NB4 (cell line): Measurements from ENCODE around the gene CELSR1.
A peak's percentile ranks its signal among the peaks of the same experiment; 100 is the strongest.

Experiments used
- DNase-seq: peaks from one replicate; pipeline ENCODE4 v3.0.0; 2010; ENCODE audit warnings: low read depth
- H3K4me3 ChIP-seq: one replicate; pipeline ENCODE4 v1.5.1; 2011; ENCODE audit warnings: mild to moderate bottlenecking, low read depth, low read length, moderate library complexity
- CTCF ChIP-seq: IDR thresholded peaks from one replicate; pipeline ENCODE4 v1.5.1; 2012; ENCODE audit warnings: low read depth, low read length
- MAX ChIP-seq: IDR thresholded peaks from 2 replicates; pipeline ENCODE4 v1.6.1; 2011; ENCODE audit warnings: low read depth, low read length
- MYC ChIP-seq: IDR thresholded peaks from 2 replicates; pipeline ENCODE4 v1.6.1; 2011; ENCODE audit warnings: low read depth, low read length
- POLR2A ChIP-seq: IDR thresholded peaks from 2 replicates; pipeline ENCODE4 v1.6.1; 2011; ENCODE audit warnings: mild to moderate bottlenecking; ENCODE audit not compliant: insufficient read length; ENCODE audit errors: extremely low read depth

CELSR1 gene

GRCh38 chr22:46355369-46355995, 181.9 kb downstream of the CELSR1 start:
- DNase-seq: peak; percentile 71
- TF ChIP-seq CTCF: peak; percentile 73
- TF ChIP-seq POLR2A: no peak
- no peak overlapping the region for H3K4me3 ChIP-seq

- no peak for TF ChIP-seq CTCF
- no peak for TF ChIP-seq POLR2A
- TF ChIP-seq MYC: no peak
- no peak for TF ChIP-seq MAX
- no peak overlapping the region for H3K4me3 ChIP-seq
- no peak for DNase-seq
These were observed 182.5 kb downstream of the CELSR1 start for GRCh38 chr22:46354993-46355305.

- TF ChIP-seq CTCF (no peak), MYC (no peak), POLR2A (no peak), MAX (no peak)
- H3K4me3 ChIP-seq: no peak overlapping the region
- no peak for DNase-seq
These were observed 183.0 kb downstream of the CELSR1 start for GRCh38 chr22:46354176-46354992.

- TF ChIP-seq POLR2A (no peak), CTCF (no peak), MAX (no peak), MYC (no peak)
- no peak overlapping the region for H3K4me3 ChIP-seq
- no peak for DNase-seq
These were observed 183.8 kb downstream of the CELSR1 start for GRCh38 chr22:46353483-46354105.

GRCh38 chr22:46352691-46353386, 184.6 kb downstream of the CELSR1 start:
- no peak overlapping the region for H3K4me3 ChIP-seq
- peak; percentile 82 for DNase-seq
- TF ChIP-seq MAX (peak; percentile 99), MYC (peak; percentile 95), POLR2A (no peak)

- TF ChIP-seq POLR2A (no peak), CTCF (no peak), MYC (no peak), MAX (no peak)
- no peak for DNase-seq
- no peak overlapping the region for H3K4me3 ChIP-seq
These were observed 185.1 kb downstream of the CELSR1 start for GRCh38 chr22:46352276-46352675.
